ENCODE results near the gene MFGE8.

MFGE8 gene

GRCh38 chr15:88915354-88915753, 2.2 kb upstream of the MFGE8 start:
- H3K4me3 ChIP-seq (ENCODE audit: low read depth, low read length) = no peak overlapping the region
- no peak for TF ChIP-seq CTCF (IDR thresholded peaks at IDR 0.05; ENCODE audit: low read depth, low read length)
- in situ Hi-C loops (cut with HindIII; ENCODE audit: low sequenced_read_pairs) = loop anchor here (25.0 kb wide), 1 partner anchor 97 kb away; no protein-coding TSS in a partner anchor
- no peak for DNase-seq (ENCODE audit: low read depth, low spot score)

- in situ Hi-C loops (cut with HindIII; ENCODE audit: low sequenced_read_pairs) = loop anchor here (25.0 kb wide), 1 partner anchor 98 kb away; no protein-coding TSS in a partner anchor
- DNase-seq (ENCODE audit: low read depth, low spot score) = no peak
- TF ChIP-seq CTCF (IDR thresholded peaks at IDR 0.05; ENCODE audit: low read depth, low read length) = no peak
- peak overlapping the region; percentile 77 for H3K4me3 ChIP-seq (ENCODE audit: low read depth, low read length)
Measured at GRCh38 chr15:88913850-88914169, 631 bp upstream of the MFGE8 start.

- in situ Hi-C loops (cut with HindIII; ENCODE audit: low sequenced_read_pairs) = loop anchor here (25.0 kb wide), 1 partner anchor 100 kb away; no protein-coding TSS in a partner anchor
- peak; percentile 41 for DNase-seq (ENCODE audit: low read depth, low spot score)
- peak overlapping the region; percentile 77 for H3K4me3 ChIP-seq (ENCODE audit: low read depth, low read length)
- TF ChIP-seq CTCF (IDR thresholded peaks at IDR 0.05; ENCODE audit: low read depth, low read length) = no peak
Measured at GRCh38 chr15:88912500-88912921, 668 bp downstream of the MFGE8 start.

- in situ Hi-C loops (cut with HindIII; ENCODE audit: low sequenced_read_pairs) = loop anchor here (25.0 kb wide), 1 partner anchor 101 kb away; no protein-coding TSS in a partner anchor
- TF ChIP-seq CTCF (IDR thresholded peaks at IDR 0.05; ENCODE audit: low read depth, low read length) = no peak
- DNase-seq (ENCODE audit: low read depth, low spot score) = no peak
- H3K4me3 ChIP-seq (ENCODE audit: low read depth, low read length) = peak overlapping the region; percentile 77
Measured at GRCh38 chr15:88911766-88912118, 1.4 kb downstream of the MFGE8 start.

GRCh38 chr15:88909956-88910831, 3.0 kb downstream of the MFGE8 start:
- no peak overlapping the region for H3K4me3 ChIP-seq (ENCODE audit: low read depth, low read length)
- in situ Hi-C loops (cut with HindIII; ENCODE audit: low sequenced_read_pairs) = loop anchor here (25.0 kb wide), 1 partner anchor 102 kb away; no protein-coding TSS in a partner anchor
- no peak for TF ChIP-seq CTCF (IDR thresholded peaks at IDR 0.05; ENCODE audit: low read depth, low read length)
- DNase-seq (ENCODE audit: low read depth, low spot score) = no peak

- peak; percentile 42 for DNase-seq (ENCODE audit: low read depth, low spot score)
- no peak overlapping the region for H3K4me3 ChIP-seq (ENCODE audit: low read depth, low read length)
- in situ Hi-C loops (cut with HindIII; ENCODE audit: low sequenced_read_pairs) = loop anchor here (25.0 kb wide), 1 partner anchor 103 kb away; no protein-coding TSS in a partner anchor
- TF ChIP-seq CTCF (IDR thresholded peaks at IDR 0.05; ENCODE audit: low read depth, low read length) = no peak
Measured at GRCh38 chr15:88908697-88909621, 4.2 kb downstream of the MFGE8 start.
